HG03280 (cell line): ENCODE data around the gene APP.
A peak's percentile ranks its signal among the peaks of the same experiment; 100 is the strongest.

Experiments
- ATAC-seq: cut with Tn5 transposase; IDR thresholded peaks from one replicate; pipeline ENCODE4 v1.9.1; 2021; ENCODE audit warnings: mild to moderate bottlenecking, moderate library complexity; ENCODE audit not compliant: unreplicated experiment

The APP gene

GRCh38 chr21:25912402-25912746, 258.2 kb downstream of the APP start:
- ATAC-seq: no peak

GRCh38 chr21:25911730-25912401, 258.7 kb downstream of the APP start:
- ATAC-seq: no peak

DNA sequence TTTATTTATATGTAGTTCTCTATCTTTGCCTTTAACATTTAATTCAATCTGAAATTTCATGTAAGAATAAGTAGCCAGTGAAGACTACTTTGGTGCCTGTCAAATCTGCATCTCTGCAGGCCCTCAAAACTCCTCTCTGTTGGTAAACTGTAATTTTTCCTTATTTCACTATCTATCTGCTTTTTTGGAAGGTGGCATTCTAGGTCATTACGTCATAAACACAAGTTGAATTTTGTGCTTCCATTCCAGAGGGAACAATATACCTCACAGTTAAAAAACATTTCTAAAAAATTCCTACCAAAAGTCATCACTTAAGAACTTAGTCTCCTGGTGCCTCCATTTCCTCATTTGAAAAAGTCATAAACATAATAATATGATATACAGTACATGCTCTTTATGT, 259.8 kb downstream of the APP start:
- no peak for ATAC-seq

DNA sequence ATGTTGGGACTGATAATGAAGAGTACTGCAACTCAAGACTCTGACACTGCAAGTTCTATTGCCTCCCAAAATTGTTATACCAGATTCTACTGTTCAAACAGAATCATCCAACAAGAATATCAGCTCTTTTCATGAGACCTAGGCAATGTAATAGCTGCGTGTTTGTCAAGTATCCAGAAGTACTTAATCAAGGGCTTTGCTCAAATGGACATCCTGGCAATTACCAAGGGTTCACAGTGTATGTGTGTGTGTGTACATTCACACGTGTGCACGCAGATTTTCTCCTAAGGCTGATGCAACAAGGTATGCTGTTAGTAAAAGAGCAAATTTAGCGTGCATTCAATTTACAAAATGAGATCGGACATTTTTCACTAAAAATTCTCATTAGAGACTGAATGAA, 261.2 kb downstream of the APP start:
- ATAC-seq: no peak

- no peak for ATAC-seq
These were observed 262.1 kb downstream of the APP start for GRCh38 chr21:25908495-25908894.

DNA sequence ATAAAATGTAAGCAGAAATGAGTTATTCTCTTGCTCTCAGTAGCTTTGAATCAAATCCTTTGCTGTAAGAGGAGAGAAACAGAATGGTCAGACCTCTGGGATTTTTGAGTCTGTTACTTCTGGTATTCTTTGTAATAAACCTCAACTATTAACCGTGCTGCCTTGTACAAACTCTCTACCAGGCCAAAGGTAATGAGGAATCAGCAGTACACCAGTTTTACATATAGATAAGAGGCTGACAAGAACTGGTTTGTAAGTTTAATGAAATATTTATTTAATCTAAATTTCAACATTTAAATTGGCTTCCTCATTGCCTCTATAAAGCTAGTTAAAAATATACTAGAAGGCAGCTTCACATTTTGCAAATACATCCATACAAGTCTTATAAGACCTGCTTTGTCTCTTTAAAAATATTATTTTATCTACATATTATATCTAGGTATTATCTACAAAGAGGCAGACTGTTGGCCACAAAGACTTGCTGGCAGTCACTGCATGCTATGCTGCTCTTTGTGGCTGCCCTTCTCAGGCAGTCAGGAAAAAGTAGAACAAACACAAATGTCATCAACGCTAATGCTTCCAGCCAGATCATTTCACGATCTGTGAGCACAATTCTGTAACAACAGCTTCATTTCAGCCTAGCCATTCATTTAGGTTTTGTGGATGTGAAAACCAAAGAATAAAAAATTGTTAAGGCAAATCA, 262.8 kb downstream of the APP start:
- no peak for ATAC-seq

- ATAC-seq: no peak
These were observed 264.0 kb downstream of the APP start for GRCh38 chr21:25906587-25906986.

GRCh38 chr21:25905126-25905525, 265.4 kb downstream of the APP start:
- ATAC-seq: no peak

DNA sequence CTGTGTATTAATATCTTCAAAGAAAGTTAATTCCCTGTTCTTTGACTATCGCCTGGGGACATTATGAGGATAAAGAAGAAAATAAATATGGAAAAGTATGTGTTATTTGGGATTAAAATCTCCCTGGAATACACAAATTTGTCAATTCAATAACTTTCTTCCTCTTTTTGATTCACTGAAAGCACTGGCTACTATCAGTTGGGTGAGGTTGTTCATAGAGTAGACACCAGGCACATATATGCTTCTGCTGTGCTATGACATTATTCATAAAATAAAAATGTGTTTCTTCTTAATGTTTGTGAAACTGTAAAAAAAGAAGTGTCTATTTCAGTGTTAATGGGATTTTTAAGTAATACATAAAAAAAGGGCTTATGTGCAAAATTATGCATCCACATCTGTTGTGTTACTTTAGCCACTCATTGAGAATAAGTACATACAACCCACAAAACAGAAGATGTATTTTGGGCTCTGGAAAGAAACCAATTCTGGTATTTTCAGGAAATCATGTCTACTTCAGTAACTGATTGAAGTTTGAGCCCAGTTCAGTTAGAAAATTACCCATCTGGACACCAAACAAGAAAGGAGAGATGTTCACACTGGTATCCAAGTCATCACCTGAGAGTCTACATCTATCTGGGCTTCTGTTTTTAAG, 266.4 kb downstream of the APP start:
- ATAC-seq: no peak

- peak; percentile 50 for ATAC-seq
These were observed 267.0 kb downstream of the APP start for GRCh38 chr21:25903607-25904006.

- no peak for ATAC-seq
These were observed 269.1 kb downstream of the APP start for GRCh38 chr21:25901330-25901979.

- ATAC-seq: no peak
These were observed 271.9 kb downstream of the APP start for GRCh38 chr21:25898671-25899070.

GRCh38 chr21:25897383-25897782, 273.2 kb downstream of the APP start:
- ATAC-seq: no peak

DNA sequence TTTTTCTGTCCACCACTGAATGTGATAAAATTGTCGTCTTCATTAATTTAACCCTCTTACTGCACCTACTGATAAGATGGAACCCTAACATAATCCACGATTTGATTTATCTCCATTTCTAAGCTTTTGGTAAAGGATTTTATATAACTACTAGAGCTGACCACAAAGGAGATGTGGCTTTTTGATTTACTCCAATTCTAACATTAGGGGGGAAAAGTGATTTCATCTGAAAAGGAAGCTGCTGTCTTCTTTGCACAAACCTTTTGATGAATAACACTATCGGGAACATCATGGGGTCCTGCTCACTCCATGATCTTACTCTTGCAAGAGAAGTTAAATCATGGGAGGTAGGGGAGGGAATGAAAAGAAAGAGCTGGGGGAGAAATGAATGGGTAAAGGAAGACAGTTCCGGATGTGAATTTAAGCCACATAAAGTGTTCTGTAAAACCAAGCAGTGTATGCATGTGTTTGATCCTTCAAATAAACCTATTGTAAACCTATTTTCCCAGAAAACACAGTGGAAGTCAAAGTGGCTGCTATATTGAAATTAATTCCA, 274.0 kb downstream of the APP start:
- no peak for ATAC-seq

- peak; percentile 66 for ATAC-seq
These were observed 274.9 kb downstream of the APP start for GRCh38 chr21:25895565-25896205.

DNA sequence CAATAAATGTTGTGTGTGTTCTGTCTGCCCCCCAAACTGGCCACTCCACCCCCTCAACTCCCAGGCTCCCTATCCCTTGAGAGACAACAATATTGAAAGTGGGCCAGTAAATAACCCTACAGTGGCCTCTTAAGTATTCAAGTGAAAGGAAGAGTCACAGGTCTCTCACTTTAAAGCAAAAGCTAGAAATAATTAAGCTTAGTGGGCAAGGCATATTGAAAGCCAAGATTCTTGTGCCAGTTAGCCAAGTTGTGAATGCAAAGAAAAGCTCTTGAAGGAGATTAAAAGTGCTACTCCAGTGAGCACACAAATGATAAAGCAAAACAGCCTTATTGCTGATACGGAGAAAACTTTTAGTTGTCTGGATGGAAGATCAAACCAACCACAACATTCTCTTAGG, 277.4 kb downstream of the APP start:
- no peak for ATAC-seq

GRCh38 chr21:25891596-25891995, 279.0 kb downstream of the APP start:
- no peak for ATAC-seq

DNA sequence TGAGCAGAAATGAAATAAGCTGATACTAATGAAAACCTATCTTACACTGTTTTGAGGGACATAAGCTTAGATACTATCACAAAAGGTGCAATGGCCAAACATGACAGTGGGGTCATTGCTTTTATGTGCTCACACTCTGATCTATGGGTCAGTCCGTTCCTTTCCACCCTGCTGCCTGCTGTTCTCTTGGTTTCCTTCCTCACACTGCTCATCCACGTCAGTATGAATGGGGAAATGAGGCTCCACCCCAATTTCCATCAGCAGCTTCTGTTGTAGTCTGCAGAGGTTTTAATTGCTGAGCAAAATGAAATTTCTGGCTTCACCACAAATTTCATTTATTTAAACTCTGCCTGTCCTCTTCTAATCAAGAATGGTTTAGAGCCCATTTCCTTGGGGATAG, 280.6 kb downstream of the APP start:
- no peak for ATAC-seq

DNA sequence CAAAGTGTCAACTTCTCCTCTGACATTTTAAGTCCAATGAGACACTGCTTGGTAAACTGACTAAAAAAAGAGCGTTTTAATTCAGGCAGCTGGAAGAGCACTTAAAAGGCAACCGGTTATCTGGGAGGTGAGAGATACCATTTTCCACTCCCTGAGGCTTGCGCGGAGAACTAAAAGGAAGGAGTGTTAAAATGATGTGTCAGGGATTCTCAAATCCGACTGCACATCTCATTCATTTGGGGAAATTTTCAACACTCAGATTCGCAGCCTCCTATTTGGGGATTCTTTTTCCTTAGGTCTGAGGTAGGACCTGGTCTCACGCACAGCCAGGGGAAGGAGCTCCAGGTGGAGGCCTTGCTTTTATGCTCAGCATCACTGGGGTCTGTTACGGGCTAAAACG, 281.9 kb downstream of the APP start:
- no peak for ATAC-seq

DNA sequence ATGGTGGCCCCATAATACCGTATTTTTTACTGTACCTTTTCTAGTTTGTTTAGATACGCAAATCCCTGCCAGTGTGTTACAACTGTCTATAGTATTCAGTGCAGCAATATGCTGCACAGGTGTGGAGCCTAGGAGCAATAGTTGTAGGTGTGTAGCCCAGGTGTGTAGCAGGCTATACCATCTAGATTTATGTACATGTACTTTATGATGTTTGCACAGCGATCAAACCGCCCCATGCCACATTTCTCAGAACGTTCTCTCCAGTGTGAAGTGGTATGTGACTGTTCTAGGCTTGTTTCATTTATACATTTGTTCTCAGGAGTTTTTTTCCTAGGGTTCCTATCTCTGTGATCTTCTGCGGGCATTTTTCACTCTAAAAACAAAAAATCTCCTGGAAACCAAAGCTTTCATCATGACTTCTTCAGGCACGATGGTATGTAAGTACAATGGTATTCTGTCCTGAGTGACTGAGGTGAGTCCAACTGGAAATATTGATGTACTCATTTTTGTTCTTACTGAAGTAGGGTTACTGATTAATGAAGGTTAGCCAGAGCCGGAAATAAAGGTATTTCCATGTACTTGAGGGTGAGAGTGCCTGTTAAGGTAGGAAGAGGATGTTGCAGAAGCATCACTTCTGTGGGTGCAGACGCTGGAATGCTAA, 282.8 kb downstream of the APP start:
- no peak for ATAC-seq

GRCh38 chr21:25887166-25887565, 283.4 kb downstream of the APP start:
- ATAC-seq: no peak
